ENCODE results near the gene TYRO3. TPM values are rescaled to one million over a fixed set of nuclear protein-coding genes. Genes with fewer than 3 reads are reported as not detected.

The TYRO3 gene
- total RNA-seq, 1 experiment from 2014 or later = 118 TPM

- Mint-ChIP-seq H3K27me3 (ENCODE audit: insufficient read depth, unreplicated experiment) (no peaks in the 10 kb centered on the region), H3K9me3 (ENCODE audit: unreplicated experiment) (no peaks in the 10 kb centered on the region), H3K27ac (ENCODE audit: unreplicated experiment) (peak overlapping the region; percentile 78), H3K36me3 (ENCODE audit: insufficient read depth, unreplicated experiment) (peaks cover 42% of the 10 kb centered on the region), H3K4me1 (ENCODE audit: low read depth, unreplicated experiment) (peaks cover 56% of the 10 kb centered on the region), H3K4me3 (ENCODE audit: unreplicated experiment) (no peak overlapping the region)
- TF ChIP-seq CTCF (IDR thresholded peaks at IDR 0.05; ENCODE audit: insufficient read depth in 1 of 2, low read depth in 1 of 2, low read length in 1 of 2, severe bottlenecking in 1 of 2, unreplicated experiment in 1 of 2) = no peak
- Histone ChIP-seq H3K27me3 (replicated peaks; ENCODE audit: control insufficient read depth, insufficient read depth, low read length) (no peaks in the 10 kb centered on the region), H3K4me3 (ENCODE audit: low read depth, low read length) (no peak overlapping the region), H3K9me3 (no peaks in the 10 kb centered on the region), H3K4me1 (peaks cover 85% of the 10 kb centered on the region), H3K36me3 (ENCODE audit: control insufficient read depth, insufficient read depth, low read length) (peaks cover 3% of the 10 kb centered on the region)
- ChIA-PET POLR2A (interaction anchor here (0.5 to 0.6 kb wide), 2 partner anchors 35 to 46 kb away, joined by 4 to 8 read pairs; no protein-coding TSS in a partner anchor), CTCF (interaction anchor here (1.4 to 3.2 kb wide), 2 partner anchors 10 to 20 kb away, joined by 5 to 17 read pairs; no protein-coding TSS in a partner anchor)
- BruUV-seq (replicated peaks) = no TSS peak
- intact Hi-C loops (cut with micrococcal nuclease; ENCODE audit: unreplicated experiment) = no loop called here
- peak; percentile 55 to 64 for DNase-seq
Measured at GRCh38 chr15:41564286-41564959, 5.4 kb downstream of the TYRO3 start.

- BruUV-seq (replicated peaks) = no TSS peak
- H3K27me3 Mint-ChIP-seq (ENCODE audit: insufficient read depth, unreplicated experiment) = no peaks in the 10 kb centered on the region
- TF ChIP-seq CTCF (IDR thresholded peaks at IDR 0.05; ENCODE audit: insufficient read depth in 1 of 2, low read depth in 1 of 2, low read length in 1 of 2, severe bottlenecking in 1 of 2, unreplicated experiment in 1 of 2) = no peak
- intact Hi-C loops (cut with micrococcal nuclease; ENCODE audit: unreplicated experiment) = loop anchor here (5.0 kb wide), 1 partner anchor 97 kb away; the partner anchor contains the start of gene MGA
- CTCF ChIA-PET = interaction anchor here (1.4 kb wide), 1 partner anchor 10 kb away, joined by 5 read pairs; no protein-coding TSS in a partner anchor
- Histone ChIP-seq H3K4me3 (ENCODE audit: low read depth, low read length) (no peak overlapping the region), H3K4me1 (peaks cover 85% of the 10 kb centered on the region), H3K27me3 (replicated peaks; ENCODE audit: control insufficient read depth, insufficient read depth, low read length) (no peaks in the 10 kb centered on the region), H3K9me3 (no peaks in the 10 kb centered on the region), H3K36me3 (ENCODE audit: control insufficient read depth, insufficient read depth, low read length) (peaks cover 7% of the 10 kb centered on the region)
- POLR2A ChIA-PET = interaction anchor here (0.6 kb wide), 1 partner anchor 21 kb away, joined by 5 read pairs; no protein-coding TSS in a partner anchor
- H3K9me3 Mint-ChIP-seq (ENCODE audit: unreplicated experiment) = no peaks in the 10 kb centered on the region
- H3K36me3 Mint-ChIP-seq (ENCODE audit: insufficient read depth, unreplicated experiment) = peaks cover 45% of the 10 kb centered on the region
- H3K27ac Mint-ChIP-seq (ENCODE audit: unreplicated experiment) = peak overlapping the region; percentile 67
- H3K4me1 Mint-ChIP-seq (ENCODE audit: low read depth, unreplicated experiment) = peaks cover 54% of the 10 kb centered on the region
- H3K4me3 Mint-ChIP-seq (ENCODE audit: unreplicated experiment) = no peak overlapping the region
- no peak for DNase-seq
Measured at GRCh38 chr15:41564960-41565502, 6.0 kb downstream of the TYRO3 start.

- BruUV-seq (replicated peaks) = no TSS peak
- no peaks in the 10 kb centered on the region for H3K9me3 Mint-ChIP-seq (ENCODE audit: unreplicated experiment)
- Histone ChIP-seq H3K36me3 (ENCODE audit: control insufficient read depth, insufficient read depth, low read length) (peaks cover 8% of the 10 kb centered on the region), H3K4me1 (peaks cover 80% of the 10 kb centered on the region), H3K27me3 (replicated peaks; ENCODE audit: control insufficient read depth, insufficient read depth, low read length) (no peaks in the 10 kb centered on the region), H3K9me3 (no peaks in the 10 kb centered on the region), H3K4me3 (ENCODE audit: low read depth, low read length) (no peak overlapping the region)
- peak overlapping the region; percentile 32 for H3K27ac Mint-ChIP-seq (ENCODE audit: unreplicated experiment)
- H3K27me3 Mint-ChIP-seq (ENCODE audit: insufficient read depth, unreplicated experiment) = no peaks in the 10 kb centered on the region
- peaks cover 41% of the 10 kb centered on the region for H3K36me3 Mint-ChIP-seq (ENCODE audit: insufficient read depth, unreplicated experiment)
- intact Hi-C loops (cut with micrococcal nuclease; ENCODE audit: unreplicated experiment) = loop anchor here (5.0 kb wide), 1 partner anchor 97 kb away; the partner anchor contains the start of gene MGA
- ChIA-PET POLR2A (no interaction called here), CTCF (interaction anchor here (0.7 kb wide), 1 partner anchor 16 kb away, joined by 3 read pairs; no protein-coding TSS in a partner anchor)
- H3K4me3 Mint-ChIP-seq (ENCODE audit: unreplicated experiment) = no peak overlapping the region
- TF ChIP-seq CTCF (IDR thresholded peaks at IDR 0.05; ENCODE audit: insufficient read depth in 1 of 2, low read depth in 1 of 2, low read length in 1 of 2, severe bottlenecking in 1 of 2, unreplicated experiment in 1 of 2) = no peak
- H3K4me1 Mint-ChIP-seq (ENCODE audit: low read depth, unreplicated experiment) = peaks cover 47% of the 10 kb centered on the region
- no peak for DNase-seq
Measured at GRCh38 chr15:41565702-41566101, 6.7 kb downstream of the TYRO3 start.
